SH-SY5Y (cell line): ENCODE data around the gene LTB.

Experiments used
- GATA2 ChIP-seq: IDR thresholded peaks from 2 replicates; pipeline ENCODE4 v1.6.1; 2011; ENCODE audit warnings: mild to moderate bottlenecking, low read depth, low read length
- GATA3 ChIP-seq: IDR thresholded peaks from 2 replicates; pipeline ENCODE4 v1.6.1; 2011; ENCODE audit warnings: low read depth, mild to moderate bottlenecking, low read length, moderate library complexity

LTB gene

DNA sequence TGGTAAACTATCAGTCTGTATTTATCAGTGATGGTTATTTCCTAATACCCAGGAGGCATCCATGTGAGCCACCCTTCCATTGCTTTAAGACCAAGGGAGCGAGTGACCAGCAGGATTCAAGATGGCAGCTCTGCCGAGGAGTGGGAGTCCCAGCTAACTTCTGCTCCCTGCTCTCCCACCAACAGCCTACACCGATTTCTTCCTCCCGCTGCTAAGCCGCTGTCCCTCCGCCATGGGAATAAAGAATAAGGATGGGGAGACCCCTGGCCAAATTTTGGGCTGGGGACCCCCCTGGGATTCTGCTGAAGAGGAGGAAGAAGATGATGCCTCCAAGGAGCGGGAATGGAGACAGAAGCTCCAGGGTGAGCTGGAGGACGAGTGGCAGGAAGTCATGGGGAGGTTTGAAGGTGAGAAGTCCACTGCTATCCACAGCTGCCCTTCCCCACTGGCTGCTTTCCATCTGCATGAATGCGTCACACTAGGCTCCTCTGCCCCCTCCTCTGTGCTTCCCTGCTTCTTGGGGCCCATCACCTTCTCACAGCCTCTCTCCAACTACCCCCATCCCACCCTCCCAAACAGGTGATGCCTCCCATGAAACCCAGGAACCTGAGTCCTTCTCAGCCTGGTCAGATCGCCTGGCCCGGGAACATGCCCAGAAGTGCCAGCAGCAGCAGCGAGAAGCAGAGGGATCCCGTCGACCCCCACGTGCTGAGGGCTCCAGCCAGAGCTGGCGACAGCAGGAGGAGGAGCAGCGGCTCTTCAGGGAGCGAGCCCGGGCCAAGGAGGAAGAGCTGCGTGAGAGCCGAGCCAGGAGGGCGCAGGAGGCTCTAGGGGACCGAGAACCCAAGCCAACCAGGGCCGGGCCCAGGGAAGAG is 24.5 kb downstream of the LTB start:
- no peak for TF ChIP-seq GATA2
- no peak for TF ChIP-seq GATA3

DNA sequence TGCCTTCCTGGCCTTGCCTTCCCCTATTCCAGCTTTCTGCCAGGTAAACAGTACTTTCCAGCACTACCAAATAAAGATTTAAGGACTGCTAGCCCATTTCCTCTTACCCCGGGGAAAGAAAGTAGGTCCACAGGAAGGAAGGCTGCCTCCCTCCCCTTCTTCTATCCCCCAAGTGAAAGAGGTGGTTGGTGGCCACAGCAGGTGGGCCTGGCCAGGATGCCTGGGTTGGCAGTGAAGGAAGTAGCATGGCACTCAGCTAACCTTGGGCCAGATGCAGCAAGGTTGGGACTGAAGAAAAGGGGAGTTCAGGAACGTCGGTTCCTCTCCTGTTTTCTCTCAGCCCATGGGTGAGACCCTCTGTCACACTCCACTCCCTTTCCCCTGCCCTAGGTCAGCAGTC is 25.9 kb downstream of the LTB start:
- TF ChIP-seq GATA3: no peak
- TF ChIP-seq GATA2: no peak

DNA sequence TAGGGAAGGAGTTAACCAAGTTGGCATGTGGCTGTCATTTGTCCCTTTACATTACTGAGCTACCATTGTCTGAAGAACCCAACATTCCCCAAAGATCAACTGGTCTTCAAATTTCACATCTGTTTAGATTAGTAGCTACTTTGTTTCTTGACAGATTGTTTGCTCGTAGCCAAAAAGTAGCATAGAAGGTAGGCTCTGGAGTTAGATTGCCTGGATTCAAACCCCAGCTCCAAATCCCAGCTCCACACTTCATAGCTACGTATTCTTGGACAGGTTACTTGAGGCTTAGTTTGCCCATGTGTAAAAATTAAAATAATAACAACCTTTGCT is 33.7 kb downstream of the LTB start:
- TF ChIP-seq GATA2: no peak
- TF ChIP-seq GATA3: no peak

DNA sequence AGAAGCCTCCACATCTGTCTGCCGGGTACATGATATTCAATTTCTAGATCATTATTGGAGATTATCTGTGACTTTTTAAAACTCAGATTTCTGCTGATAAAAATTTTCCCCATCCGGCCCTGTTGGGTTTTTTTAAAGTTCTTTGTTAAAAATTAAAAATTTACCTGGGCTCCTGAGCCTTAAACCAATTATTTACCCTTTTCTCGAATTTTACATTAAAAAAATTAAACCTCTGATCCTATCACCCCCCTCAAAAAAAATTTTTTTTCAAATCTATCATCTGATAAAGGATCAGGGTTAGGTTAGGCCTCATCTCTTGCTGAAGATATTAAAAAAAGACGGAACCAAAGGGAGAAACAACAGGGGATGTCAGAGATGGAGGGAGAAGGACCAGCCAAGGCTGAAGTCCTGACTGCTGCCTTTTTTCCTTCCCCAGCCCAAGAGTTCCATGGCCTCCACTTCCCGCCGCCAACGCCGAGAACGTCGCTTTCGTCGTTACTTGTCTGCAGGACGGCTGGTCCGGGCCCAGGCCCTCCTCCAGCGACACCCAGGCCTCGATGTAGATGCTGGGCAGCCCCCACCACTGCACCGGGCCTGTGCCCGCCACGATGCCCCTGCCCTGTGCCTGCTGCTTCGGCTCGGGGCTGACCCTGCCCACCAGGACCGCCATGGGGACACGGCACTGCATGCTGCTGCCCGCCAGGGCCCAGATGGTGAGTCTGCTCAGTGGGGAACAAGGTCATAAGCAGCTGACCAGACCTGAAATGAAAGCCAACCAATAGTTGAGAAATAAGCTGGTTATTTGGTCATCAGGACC is 34.3 kb downstream of the LTB start:
- TF ChIP-seq GATA3: peak; percentile 26; the same call in 1 of the 2 replicates
- TF ChIP-seq GATA2: no peak

DNA sequence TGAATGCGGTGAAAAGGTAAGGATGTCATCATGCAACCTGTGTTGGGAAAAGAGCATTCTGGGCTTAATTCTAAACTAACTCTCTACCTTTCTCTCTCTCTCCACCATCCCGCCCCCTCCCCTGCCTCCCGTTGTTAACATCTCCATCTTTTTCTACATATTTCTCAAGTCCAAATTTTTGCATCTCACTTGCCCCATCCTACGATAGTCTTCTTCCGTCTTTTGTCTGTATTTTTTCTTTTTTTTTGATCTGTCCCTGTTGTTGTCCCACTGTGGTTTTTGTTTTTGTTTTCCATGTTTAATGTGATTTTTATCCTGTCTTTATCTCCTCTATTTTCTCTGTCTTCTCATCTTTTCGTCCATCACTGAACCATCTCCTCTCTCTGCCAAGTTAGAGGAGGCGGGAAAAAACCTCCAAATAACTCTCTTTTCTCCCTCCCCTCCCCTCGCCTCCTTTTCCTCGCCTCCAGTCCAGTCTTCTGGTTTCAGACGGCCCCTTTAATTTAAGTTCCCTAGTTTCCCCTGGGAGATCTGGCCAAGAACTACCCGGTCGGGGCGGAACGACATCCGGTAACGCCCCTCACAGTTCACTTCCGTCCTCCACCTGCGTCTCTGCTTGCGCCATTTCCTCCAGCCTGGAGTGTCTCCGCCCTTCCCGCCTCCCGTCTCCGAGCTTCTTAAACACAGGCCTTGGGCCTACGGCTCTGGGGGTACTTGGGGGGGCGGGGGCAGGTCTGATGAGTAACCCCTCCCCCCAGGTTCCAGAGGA is 35.1 kb downstream of the LTB start, which contains the start of gene NFKBIL1:
Gene NFKBIL1, plus strand, starts transcription at position 651 of the 769 bp plus-strand sequence. Its CDS starts 87 bp downstream, at position 738.
- TF ChIP-seq GATA3 (no peak), GATA2 (peak; percentile 50)

DNA sequence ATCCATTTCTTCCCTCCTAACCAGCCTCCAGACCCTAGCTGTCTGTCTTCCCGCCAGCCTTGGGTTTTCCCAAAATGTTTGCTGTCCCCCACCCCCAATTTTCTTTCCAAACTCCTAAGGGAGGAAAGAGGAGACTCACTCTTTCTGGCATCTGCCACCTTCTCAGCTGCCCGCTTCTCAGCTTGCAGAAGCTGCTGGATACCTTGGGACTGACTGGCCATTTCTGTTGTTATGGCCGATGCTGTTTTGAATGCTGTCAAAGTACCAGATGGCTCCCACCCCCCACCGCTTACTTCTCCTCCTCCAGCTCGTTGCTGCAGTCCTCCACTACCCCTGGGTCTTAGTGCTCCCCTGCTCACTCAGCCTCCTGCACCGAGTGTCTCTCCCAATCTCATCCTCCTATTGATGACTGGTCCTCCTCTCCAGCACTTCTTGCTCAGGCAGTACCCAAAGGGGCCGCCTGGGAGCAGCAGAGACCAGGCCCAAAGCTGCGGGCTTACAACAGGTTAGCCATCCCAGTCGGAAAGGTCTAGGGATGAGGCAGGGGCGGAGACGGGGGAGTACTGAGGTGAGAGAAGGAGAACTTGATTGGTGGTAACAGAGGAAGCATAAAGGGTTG is 35.8 kb downstream of the LTB start, which contains the start of gene ATP6V1G2:
Gene ATP6V1G2, minus strand, starts transcription at position 270 of the 619 bp plus-strand sequence. Its CDS starts 49 bp downstream, at position 221.
- TF ChIP-seq GATA2 (no peak), GATA3 (no peak)

DNA sequence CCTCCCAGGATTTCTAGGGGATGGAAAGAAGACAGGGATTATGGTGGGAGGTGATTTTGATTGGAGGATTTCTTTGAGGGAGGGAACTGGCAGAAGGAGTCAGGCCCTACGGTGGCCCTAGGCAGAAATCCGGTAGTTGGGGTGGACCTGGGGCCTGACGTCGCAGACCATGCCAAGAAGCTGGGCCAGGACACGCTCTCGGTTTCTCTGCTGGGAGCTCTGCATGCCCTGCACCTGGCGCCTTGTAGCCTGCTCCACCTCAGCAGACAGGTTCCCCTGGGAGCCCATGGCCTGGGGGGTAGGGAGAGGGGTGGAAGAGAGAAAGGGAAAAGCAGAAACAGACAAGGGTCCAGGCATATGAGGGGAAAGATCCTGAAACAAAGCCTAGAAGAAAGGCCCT is 36.9 kb downstream of the LTB start:
- TF ChIP-seq GATA2: no peak
- no peak for TF ChIP-seq GATA3

DNA sequence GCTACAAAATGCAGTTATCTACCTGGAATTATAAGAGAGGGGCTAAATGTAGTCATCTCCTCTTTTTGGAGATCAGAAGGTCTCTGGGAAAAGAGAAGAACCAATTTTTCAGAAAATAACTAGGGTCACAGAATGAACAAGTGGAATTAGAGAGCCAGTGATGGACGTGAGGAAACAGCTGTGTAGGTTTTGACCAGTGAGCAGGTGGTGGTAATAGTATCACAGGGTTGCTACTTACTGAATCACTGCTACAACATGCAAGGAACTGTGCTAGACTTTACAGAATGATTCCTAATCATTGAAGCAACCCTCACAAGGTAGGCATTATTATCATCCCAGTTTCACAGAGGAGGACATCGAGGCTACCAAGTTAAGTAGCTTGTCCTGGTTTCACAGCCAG is 37.5 kb downstream of the LTB start:
- no peak for TF ChIP-seq GATA3
- no peak for TF ChIP-seq GATA2

DNA sequence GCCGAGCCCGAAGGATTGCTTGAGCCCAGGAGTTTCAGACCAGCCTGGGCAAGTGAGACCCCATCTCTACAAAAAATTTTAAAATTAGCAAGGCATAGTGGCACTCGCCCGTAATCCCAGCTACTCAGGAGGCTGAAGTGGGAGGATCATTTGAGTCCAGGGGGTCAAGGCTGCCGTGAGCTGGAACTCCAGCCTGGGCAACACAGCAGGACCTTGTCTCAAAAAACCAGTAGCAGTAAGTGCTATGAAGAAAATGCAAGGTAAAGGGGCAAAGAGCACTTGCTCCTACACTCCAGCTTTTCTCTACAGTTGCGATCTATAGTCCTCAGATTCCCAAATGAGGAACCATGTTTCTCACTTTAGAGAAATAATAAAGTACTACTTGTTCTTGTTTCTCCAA is 38.6 kb downstream of the LTB start:
- TF ChIP-seq GATA2 (no peak), GATA3 (no peak)

DNA sequence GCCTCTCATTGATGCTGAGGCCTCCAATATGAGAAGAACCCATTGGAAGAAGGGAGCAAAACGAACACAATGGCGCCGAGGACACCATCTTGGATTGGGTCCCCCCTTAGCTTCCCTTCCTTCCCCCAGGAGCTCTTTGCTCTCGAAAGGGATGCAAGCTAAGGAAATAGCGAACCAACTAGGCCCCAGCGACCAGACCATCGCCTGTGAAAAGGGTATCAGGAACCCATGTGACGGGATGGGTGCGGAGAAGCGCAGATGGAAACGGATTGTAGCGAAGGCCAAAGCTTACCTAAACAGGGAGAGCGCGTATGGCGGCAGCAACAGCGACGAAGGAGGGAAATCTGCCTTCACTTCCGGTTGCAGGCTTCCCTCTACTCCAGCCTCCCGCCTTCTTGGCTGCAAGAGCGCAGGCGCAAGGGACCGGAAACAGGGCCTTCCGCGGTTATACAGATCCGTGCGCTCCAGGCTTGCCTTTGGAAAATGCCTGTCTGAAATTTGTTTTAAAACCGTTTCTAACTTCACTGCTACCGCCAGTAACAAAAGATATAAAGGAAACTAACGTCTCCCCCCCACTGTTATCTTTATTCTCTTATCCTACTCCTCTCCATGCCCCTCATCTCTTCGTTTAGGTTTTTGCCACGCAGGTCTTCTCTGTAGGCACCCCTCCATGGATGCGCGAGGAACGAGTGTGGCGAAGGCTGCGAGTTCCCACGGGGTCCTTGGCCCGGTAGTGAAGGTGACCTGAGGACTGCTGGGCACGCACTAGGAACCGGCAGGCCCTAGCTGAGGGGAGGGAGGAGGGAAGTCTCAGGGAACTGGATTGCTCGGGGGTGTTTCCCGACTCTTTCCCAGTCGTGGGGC is 40.3 kb downstream of the LTB start, which contains the start of gene DDX39B:
Gene DDX39B, minus strand, starts transcription at position 346 of the 864 bp plus-strand sequence. CDS start 1,471 bp downstream, outside the sequence.
- TF ChIP-seq GATA2: no peak
- no peak for TF ChIP-seq GATA3

DNA sequence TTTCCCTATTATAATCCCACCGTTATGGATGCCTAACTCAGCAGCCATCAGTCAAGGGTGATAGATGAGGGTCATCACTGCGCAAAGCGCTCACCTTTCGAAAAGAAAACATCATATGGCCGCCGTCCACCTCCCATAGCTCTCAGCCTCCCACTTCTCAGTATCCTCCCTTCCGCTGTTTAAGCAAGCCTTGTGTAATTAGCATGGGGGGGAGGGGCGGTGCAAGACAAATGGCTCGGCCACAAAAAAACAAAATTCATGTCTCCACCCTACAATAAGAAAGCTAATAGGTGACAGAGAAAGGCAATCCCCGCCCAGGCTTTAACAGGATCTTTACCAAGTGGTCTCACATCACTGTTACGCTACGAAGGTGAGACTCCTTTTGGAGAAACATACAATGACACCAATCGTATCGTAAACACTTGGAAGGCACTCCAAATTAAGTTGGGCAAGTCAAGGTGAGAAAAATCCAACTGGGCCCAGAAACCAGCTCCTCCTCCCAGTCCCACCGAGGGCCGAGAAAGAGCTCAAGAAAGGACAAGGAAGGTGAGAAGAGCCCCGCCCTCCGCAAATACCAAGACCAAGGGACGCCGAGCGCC is 41.1 kb downstream of the LTB start:
- TF ChIP-seq GATA3 (no peak), GATA2 (no peak)

DNA sequence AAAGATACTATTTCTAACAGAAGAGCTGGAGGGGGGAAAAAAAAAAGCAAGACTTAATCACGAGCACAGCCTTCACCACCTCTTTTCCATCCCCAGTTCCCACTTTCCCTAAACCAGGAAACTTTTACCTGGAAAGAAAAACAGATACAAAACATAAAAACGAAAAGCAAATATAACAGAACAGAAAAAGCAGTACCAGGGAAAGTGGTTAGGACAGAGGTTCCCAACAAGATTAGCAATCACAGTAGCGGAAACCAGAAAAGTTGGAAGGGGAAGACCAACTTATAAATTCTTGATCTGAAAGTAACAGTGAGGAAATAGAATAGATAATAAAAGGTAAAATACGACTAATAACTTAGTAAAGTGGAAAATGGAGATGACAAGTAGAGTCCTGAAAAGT is 41.6 kb downstream of the LTB start:
- TF ChIP-seq GATA2 (no peak), GATA3 (no peak)

DNA sequence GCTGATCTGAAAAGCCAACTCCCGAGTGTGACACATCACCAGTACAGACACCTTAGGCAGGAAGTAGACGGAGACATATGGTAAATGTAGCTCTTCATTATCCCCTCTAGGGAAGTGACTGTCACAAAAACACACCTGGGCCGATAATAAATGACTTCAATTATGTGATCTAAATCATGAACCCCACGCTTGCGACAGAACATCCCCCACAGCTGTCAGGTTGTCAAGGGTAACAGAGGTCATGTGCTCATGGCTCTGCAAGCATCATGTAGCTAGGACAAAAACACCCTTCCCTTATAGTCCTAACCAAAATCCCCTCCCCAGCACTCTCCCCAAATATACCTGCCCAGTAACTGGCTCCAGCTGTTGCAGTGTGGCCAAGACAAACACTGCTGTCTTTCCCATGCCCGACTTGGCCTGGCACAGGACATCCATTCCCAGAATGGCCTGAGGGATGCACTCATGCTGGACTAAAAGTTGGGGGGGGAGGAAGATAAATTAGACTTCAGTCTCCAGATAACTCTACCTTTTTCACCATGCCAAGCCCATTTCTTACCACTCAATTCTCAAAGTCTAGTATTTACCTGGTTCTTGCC is 43.3 kb downstream of the LTB start:
- no peak for TF ChIP-seq GATA3
- no peak for TF ChIP-seq GATA2
